Hypothalamus (tissue), 51 donors: ENCODE results near the gene SLC41A3.

ENCODE experiments used
- DNase-seq, 51 donors: peaks; one replicate each; lab custom pipeline; 2025; lab: John Stamatoyannopoulos, UW

The SLC41A3 gene

GRCh38 chr3:126121074-126121473 lies 37.1 kb upstream of the SLC41A3 start:
- DNase-seq = no peak

DNA sequence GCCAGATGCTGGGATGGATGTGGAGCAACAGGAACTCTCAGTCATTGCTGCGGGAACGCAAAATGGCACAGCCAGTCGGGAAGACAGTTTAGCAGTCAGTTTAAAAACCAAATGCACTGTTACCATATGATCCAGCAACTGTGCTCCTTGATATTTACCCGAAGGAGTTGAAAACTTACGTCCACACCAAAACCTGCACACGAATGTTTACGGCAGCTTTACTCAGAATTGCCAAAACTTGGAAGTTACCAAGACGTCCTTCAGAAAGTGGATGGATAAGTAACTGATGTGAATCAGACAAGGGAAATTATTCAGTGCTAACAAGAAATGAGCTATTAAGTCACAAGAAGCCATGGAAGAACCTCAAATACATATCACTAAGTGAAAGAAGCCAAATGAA lies 36.1 kb upstream of the SLC41A3 start:
- no peak for DNase-seq

DNA sequence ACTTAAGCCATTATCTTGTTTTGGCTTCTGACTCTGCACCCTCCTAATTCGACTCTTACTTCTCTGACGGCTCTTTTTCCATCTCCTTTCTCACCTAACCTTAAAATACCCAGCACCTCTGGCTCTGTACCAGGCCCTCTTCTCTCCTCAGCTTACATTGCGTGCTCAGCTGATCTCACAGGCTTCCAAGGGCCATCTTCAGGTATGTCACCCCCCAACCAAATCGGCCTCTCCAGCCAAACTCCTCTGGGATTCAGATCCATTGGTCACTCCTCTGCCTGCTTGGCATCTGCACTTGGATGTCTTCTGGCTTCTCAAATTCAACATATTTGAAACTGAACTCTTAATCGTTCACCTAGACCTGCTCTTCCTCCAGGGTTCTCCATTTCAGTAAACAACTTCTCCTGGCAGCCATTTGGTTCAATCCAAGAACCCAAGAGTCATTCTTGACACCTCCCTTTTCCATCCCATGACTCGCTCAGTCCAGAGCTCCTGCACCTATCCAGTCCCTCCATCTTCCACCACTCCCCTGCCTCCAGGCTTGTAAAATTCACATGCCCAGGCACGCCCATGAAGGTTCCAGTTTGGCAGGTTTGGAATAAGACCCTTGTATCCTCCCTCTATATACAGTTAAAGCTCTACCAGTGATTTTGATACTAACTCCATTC lies 35.2 kb upstream of the SLC41A3 start:
- DNase-seq = no peak

DNA sequence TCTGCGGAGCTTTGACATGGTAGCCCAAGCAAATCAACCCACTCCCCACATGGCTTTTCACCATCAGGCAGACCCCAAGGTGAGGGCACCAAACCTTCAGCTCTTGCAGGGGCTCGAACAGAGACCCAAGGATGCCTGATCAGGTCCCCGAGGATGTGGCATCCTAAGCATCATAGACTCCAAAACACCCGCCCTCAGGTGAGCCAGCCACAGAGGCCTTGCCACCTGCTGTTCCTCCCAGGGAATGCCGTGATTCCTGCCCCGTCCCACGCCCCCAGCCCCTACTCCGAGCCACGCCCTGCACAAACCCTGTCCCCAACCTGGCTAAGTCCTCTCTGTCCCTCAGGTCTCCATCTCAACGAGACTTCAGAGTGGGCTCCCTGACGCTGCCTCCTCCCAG lies 34.7 kb upstream of the SLC41A3 start:
- no peak for DNase-seq

DNA sequence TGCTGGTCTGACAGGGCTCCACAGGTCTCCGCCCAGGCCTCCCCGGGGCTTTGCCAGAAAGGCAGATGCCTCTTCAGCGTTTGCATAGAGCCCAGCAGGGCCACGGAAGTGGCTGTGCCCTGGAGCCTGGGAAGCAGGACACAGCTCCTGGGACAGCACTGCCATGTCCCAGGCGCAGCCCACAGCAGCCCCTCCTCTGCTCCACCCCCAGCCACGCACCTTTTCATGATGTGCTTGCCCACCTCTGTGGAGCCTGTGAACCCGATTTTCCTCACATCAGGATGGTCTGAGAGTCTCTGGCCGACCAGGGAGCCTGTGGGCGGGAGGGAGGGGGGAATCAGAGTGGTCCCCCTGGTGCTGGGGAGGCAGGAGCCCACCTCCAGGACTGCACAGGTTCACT lies 33.9 kb upstream of the SLC41A3 start:
- DNase-seq = no peak

- no peak for DNase-seq
Measured at GRCh38 chr3:126117212-126117611, 33.3 kb upstream of the SLC41A3 start.

DNA sequence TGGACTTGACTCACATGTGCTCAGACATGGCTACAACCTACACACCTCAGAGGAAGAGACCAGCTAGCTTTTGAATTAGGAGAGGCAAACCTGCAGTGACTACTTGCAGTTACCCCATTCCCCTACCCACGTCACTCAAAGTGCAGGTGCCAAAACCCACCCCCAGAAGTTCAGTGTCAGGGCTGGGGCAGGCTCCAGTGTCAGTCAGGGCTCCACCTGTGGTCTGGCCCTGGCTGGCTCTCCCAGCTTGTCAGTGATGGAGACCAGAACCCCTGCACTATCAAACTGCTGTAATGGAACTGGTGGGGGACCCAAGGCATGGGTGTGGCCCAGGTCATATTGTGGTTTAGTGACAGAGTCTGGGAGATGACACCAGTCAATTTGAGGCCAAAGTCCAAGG lies 32.6 kb upstream of the SLC41A3 start:
- DNase-seq = no peak

DNA sequence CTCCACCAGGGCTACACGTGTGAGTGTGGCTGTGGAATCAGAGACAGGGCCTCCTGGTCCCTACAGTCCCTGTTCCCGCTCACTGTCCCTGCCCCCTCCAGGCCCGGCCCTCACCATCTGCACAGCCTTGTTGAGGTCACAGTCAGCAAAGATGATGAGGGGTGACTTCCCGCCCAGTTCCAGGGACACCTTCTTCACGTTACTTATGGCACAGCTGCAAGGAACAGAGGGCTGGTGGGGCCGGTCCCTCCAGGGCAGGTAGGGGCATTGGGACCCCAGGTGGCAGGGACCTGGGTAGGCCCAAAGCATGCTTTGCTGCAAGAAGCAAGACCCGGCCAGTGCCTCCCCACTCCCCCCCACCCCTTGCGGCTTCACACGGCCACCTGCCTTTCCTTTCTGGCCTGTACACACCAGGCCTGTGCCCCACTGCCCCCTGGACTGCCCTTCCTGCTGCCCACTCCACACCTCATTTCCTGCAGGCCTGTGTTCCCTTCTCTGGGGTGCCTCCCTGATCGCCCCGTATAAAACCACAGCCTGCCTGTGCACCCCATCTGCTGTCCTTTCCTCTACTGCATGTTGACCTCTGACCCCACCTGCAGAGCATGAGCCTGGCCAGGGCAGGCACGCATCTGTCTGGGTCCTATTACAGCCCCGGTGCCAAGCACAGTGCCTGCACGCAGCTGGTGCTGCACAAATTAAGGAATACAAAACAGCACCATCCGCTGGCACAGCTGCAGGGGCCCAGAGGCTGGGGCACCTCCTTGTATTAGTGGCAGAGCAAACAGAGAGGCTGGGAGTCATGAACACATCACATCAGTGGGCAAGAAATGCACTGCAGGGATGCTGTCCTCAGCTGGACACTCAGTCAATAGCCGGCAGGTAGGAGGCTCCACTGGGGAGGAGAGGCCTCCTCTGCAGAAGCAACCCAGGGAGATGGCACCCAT lies 30.8 kb upstream of the SLC41A3 start:
- DNase-seq = no peak

- DNase-seq = no peak
Measured at GRCh38 chr3:126113733-126114442, 30.0 kb upstream of the SLC41A3 start.

- no peak for DNase-seq
Measured at GRCh38 chr3:126113238-126113555, 29.3 kb upstream of the SLC41A3 start.

- DNase-seq = no peak
Measured at GRCh38 chr3:126112531-126113237, 28.8 kb upstream of the SLC41A3 start.

DNA sequence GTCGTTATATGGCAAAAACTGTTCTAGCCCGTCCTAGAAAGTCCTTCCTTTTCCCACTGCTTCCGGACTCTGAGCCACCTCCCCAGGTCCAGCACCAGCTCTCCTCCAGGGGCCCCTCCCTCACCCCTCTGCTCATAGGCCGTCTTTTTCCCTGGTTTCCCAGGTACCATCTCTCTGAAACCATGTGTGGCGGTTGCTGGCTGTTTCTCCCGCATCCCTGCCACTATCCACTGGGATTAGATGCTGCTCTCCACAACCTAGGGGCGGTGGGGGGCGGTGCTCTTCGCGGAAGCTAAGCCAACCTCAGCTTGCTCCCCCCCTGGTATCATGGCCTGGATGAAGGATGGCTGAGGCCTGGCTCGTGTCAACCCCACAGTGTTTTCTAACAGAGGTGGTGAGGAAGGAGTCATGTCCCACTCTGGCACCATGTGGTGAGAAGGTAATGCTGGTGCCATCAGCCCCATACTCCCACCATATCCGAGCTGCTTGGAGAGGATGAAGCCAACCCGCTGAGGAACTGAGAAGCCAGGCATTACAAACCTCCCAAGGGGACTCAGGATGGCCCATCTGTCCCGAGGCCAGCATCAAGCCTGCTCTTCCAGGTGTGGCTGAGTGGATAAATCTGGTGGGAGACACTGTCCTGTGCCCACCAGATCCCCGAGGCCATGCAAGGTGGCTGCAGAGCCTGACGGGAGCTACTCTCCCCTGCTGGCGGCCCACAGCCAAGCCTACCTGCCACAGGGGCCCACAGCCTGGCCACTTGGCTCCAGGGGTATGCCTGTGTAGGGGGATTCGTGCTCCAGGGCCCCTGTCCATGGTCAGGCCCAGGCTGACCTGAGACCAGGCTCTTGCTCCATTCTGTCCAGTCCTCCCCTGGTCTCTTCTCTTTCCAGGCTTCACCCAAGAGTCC lies 27.9 kb upstream of the SLC41A3 start:
- no peak for DNase-seq

DNA sequence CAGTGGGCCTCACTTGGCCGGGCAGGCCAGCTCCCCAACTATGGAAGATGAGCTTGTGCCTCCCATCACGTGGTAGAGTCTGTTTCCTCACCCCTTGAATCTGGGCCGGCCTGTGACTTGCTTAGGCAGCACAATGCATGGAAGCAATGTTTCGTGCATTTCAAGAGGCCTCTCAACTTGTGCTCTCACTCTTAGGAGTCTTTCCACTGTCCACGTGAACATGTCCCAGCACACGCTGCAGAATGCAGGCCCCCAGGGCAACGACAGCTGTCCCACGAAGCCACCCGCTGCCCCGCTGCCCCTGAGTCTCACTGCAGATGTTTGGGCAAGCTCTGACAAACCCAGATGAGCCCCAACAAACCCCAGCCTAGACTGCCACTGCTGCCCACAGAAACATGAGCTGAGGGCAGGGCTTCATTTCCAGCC lies 27.2 kb upstream of the SLC41A3 start:
- no peak for DNase-seq

GRCh38 chr3:126110431-126111125 lies 26.7 kb upstream of the SLC41A3 start:
- DNase-seq = no peak

DNA sequence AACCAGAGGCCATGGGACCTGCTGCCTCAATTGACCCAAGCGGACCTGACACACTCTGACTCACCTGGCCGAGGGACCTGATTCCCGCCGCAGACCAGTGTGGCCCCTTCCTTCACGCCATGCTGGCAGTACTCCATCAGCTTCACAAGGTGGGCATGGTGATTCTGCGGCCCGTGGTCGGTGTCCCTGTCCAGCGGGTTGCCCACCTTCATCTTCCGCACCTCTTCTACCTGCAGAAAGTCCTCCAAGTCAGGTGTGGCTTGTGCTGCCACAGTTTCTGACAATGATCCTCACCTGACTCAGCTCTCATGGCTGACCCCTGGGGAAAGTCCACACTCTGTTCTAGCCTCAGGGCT lies 25.9 kb upstream of the SLC41A3 start:
- DNase-seq = no peak

DNA sequence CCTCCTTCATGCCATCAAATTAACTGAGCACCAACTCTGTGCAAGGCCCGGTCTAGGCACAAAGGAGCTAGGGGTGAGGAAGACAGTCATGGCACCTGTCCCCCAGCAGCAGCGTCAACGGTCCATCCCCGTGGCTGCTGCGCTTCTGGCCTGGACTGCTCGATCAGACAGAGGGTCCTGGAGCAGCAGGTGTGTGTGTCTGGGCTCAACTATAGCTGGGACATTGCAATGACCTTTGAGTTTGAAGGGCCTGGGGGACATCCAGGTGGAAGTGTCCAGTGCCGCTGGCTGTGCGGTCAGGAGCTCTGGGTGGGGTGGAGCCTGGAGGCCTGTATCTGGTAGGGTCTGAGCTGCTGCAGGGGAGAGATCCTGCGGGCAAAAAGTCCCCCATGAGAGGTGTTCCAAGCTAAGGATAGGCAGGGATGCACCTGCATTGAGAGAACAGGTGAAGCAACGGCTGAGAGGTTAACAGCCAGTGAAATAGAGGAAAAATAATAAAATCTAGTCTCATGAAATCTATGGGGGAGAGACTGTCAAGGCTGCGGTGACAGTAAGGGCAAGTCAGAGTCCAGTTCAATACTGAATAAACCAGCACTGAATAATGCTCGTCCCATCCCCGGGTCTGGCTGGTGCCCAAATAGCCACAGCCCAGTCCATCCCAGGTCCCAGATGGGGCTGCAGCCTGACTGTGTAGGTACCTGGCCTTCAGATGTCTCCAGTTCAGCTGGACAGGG lies 25.4 kb upstream of the SLC41A3 start:
- DNase-seq = no peak

DNA sequence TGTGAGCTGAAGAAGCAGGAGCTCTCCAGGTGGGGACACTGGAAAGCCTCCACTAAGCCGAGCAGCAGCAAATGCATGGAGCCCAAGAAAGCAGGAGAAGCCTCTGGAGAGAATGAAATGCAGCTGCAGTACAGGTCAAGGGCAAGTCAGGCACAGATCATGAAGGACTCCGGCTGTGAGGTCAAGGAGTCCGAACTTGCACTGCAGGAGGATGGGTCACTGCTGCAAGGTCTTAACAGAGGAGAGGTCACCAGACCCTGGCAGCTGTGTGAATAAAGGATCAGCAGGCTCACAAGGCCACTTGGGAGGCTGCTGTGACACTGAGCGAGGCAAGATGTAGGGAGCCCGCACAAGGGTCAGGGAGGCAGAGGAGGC lies 24.7 kb upstream of the SLC41A3 start:
- no peak for DNase-seq

DNA sequence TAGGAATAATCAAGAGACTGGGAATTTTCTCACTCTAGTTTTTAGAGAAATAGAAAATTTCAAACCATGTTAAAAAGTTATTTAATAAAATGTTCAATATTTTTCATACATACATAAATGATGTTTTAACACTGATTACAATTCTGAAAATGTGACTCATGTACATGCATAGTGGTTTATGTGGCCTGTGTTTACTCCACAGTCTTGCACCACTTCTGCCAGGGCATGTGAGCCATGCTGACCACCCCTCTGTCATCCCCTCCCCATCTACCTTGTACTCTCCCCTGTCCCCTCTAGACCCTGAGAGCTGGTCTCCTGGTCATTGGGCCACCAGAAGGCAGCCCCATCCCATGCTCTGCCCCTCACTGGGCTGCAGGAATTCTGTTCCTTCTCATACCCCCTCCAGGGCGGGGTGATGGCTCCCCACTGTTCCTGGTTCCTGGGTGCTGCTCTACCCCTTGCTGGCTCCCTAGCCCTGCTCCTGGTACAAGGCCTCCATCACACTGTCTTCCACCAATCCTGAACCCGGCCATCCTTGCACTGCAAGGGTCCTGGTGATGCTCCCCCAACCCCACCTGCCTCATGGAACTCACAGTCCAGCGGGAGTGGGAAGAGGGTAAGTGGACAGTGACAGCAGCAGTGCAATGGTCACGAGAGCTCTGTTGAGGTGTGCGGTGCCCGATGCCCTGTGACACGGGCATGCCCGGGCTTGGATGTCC lies 24.2 kb upstream of the SLC41A3 start:
- no peak for DNase-seq
